ENCODE data around the gene PHOSPHO1.
"Not testable (repeated sequence)": the region's sequence is repeated elsewhere in the genome, so short reads cannot be mapped to it uniquely, and the experiment has no call there.

Gene PHOSPHO1

DNA sequence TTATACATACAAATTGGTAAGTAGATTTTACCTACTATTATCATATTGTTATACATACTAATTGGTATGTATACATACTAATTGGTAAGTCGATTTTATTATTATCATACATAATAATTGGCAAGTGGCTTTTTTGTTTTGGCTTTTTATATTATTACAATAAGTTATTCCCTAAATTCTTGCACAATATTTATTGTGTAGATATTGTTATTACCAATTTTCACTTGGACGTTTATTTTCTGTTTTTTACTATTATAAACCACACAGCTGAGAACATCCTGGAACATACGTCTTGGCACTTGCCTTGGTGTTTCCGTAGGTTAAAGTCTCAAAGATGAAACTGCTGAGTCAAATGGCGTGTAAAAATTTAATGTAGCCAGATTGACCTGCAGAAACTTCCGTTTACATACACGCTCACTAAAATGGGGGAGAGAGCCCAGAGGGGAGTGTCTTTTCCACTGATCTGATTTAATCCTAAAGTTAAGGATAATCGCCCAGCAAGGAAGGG is 39.1 kb downstream of the PHOSPHO1 start:
- no peak for DNase-seq

GRCh38 chr17:49190932-49191331 is 39.7 kb downstream of the PHOSPHO1 start:
- no peak for DNase-seq

GRCh38 chr17:49187301-49187700 is 43.3 kb downstream of the PHOSPHO1 start:
- no peak for DNase-seq

DNA sequence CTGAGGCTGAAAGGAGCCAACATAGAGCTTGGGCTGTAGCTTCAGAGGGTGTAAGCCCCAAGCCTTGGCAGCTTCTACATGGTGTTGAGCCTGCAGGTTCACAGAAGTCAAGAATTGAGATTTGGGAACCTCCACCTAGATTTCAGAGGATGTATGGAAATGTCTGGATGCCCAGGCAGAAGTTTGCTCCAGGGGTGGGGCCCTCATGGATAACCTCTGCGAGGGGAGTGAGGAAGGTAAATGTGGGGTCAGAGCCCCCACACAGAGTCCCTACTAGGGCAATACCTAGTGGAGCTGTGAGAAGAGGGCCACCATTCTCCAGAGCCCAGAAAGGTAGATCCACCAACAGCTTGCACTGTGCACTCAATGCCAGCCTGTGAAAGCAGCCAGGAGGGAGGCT is 45.2 kb downstream of the PHOSPHO1 start:
- not testable (repeated sequence) for DNase-seq

DNA sequence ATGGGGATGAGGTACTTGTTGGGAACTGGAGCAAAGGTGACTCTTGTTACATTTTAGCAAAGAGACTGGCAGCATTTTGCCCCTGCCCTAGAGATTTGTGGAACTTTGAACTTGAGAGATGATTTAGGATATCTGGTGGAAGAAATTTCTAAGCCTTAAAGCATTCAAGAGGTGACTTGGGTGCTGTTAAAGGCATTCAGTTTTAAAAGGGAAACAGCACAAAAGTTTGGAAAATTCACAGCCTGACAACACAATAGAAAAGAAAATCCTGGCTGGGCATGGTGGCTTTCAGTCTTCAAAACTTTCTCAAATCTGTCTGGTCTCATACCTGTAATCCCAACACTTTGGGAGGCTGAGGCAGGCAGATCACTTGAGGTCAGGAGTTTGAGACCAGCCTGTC is 46.1 kb downstream of the PHOSPHO1 start:
- not testable (repeated sequence) for DNase-seq

GRCh38 chr17:49183801-49184200 is 46.8 kb downstream of the PHOSPHO1 start:
- DNase-seq: no peak

GRCh38 chr17:49183341-49183740 is 47.2 kb downstream of the PHOSPHO1 start:
- DNase-seq: no peak

GRCh38 chr17:49180998-49181635 is 49.5 kb downstream of the PHOSPHO1 start:
- DNase-seq: no peak

DNA sequence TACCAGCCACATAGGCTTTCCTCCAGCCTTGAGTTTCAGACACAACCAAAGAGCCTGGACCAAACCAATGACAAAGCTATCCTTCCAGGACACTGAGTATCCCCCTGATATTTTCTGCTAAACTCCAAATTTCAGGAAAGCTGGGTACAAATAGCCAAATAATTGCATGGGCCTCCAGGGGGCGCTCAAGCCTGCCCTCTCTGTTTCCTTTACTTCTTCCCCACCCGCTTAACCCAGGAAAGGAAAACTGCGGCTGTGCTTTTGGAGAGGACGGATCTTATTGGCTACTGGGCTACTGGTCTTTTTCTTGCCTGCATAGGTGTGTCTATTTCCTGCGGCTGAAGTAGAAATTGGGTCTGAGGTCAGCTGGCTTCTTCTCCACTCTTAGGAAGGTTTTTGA is 50.3 kb downstream of the PHOSPHO1 start:
- DNase-seq: peak; percentile 34

DNA sequence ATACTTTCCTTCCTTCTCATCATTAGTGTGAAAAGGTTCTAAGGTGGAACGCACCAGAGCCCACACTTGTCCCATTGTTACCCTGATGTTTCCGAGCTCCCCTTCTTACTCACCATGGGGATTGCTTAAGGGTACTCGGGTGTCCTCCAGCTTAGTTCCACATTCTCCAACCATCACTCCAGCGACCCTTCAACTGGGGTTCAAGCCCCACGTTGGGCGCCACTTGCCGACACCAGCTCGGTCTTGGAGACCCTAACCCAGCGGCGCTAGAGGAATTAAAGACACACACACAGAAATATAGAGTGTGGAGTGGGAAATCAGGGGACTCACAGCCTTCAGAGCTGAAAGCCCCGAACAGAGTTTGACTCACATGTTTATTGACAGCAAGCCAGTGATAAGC is 54.6 kb downstream of the PHOSPHO1 start:
- not testable (repeated sequence) for DNase-seq
